NCI-H187 treated with DMSO at 0.1 percent for 48 hours (cell line): Measurements from ENCODE around the gene GPN3.
"Not testable (repeated sequence)": the region's sequence is repeated elsewhere in the genome, so short reads cannot be mapped to it uniquely, and the experiment has no call there.

Source experiments
- DNase-seq: peaks from one replicate; lab custom pipeline; 2025; lab: John Stamatoyannopoulos, UW

GPN3 gene

DNA sequence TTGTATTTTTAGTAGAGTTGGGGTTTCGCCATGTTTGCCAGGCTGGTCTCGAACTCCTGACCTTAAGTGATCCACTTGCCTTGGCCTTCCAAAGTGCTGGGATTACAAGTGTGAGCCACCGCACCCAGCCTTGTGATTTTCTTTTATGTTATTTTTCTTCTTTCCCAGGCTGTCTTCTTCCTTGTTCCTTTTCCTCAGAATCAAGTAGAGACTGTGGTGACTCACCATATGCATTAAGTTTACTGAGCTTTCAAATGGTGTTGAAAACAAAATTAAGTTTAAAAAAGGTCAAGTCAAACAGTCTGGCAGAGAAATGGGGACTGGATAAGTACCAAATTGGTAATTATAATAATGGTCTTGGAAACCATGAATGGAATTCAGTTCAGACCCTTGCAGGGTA, 23.6 kb downstream of the GPN3 start:
- no peak for DNase-seq

DNA sequence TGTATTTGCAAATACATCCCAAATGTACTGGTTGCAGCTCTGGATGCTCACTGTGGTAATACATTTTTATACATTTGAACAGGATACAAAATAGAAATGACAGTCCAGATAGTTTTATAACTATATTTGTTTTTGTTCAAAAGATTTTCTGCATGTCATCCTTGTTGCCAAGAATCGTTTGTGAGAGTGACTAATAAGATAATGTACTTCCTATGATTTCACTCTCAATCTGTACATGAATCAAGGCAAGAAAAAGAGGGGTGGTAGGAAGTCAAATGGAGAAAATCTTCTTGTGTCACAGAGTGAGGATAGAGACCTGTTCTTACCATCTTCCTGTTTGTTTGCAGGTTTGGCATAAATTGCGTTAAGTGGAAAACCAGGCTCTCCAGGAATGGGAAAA, 31.8 kb downstream of the GPN3 start:
- no peak for DNase-seq

DNA sequence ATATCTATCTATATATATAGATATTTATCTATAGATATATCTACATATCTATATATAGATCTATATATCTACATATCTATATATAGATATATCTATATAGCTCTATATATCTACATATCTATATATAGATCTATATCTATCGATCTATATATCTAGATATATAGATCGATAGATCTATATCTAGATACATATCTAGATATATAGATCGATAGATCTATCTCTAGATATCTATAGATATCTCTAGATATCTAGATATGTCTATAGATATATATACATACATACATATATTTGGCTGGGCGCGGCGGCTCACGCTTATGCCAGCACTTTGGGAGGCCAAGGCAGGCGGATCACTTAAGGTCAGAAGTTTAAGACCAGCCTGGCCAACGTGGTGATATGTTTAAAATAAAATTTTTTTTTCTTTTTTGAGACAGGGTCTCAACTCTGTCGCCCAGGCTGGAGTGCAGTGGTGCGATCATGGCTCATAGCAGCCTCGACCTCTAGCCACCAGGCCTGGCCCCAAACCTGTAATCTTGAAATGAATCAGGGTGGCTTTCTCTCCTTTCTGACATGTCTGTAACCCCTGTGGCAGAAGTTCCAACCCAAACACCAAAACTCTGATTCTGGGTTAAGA, 36.0 kb downstream of the GPN3 start:
- no peak for DNase-seq

DNA sequence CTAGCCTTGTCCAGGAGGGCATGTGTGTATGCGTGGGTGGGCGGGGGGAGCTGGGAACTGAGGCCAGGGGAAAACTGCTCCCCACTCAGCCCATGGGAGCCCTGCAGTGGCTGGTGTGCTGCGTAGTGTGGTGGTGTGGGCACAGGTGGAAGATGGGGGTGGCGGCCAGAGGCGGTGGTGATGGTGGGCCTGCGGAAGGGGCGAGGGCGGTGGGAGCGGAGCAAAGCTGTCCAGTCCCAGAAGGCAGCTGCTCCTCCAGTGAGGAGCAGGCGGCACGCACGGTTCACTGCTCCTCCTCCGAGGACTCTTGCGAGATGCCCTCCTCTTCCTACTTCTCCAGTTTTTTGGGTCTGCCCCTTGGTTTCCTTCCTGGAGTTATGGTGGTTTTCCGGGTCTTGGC, 38.4 kb downstream of the GPN3 start:
- DNase-seq: not testable (repeated sequence)

DNA sequence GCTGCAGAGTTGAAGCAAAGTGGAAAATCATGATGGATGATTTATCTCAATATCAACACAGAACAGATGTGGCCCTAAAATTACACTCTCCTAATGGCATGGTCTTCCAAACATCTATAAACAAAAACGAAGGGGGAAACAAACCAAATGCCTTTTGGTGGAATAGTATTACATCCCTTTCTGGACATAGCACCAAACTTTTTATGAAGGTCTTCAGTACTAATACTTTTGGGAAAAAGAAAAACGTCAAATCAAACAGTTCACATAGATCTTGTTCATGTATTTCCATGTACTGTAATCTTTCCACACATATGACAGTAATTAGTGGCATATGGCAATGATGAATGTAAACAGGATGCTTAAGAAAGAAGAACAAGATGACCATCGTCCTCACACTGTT, 41.7 kb downstream of the GPN3 start:
- no peak for DNase-seq

DNA sequence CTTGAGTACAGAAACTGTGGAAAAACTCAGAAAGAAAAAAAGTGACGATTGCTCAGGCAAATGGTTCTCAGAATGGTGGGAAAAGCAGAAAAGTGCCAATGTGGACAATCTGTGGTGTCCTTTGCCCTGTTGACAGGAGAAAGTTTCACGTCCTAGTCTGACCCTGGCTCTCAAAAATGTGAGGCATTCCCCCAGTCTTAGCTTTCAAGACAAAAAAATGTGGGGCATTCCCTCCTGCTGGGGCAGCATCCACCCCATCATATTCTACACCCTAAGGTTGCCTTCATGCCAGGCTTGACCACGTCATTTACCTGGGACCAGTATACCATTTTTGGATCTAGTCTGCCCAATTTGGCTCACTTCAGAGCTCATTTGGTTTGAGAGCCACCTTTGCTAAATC, 43.8 kb downstream of the GPN3 start:
- DNase-seq: no peak

DNA sequence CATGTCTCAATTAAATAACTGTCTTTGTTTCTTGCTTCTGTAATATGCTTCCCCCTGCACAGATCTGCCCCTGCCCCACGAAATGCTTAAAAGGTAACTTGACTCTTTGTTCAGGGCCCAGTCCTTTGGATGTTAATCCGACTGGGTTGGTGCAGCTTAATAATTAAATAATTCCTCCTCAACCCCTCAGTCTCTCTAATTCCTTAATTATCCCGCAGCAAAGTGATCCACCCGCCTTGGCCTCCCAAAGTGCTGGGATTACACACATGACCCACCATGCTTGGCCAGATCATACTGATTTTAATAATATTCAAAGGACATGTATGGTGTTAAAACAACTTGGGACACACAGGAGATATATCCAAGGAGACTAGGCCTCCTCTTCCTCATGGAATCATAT, 46.4 kb downstream of the GPN3 start:
- no peak for DNase-seq

DNA sequence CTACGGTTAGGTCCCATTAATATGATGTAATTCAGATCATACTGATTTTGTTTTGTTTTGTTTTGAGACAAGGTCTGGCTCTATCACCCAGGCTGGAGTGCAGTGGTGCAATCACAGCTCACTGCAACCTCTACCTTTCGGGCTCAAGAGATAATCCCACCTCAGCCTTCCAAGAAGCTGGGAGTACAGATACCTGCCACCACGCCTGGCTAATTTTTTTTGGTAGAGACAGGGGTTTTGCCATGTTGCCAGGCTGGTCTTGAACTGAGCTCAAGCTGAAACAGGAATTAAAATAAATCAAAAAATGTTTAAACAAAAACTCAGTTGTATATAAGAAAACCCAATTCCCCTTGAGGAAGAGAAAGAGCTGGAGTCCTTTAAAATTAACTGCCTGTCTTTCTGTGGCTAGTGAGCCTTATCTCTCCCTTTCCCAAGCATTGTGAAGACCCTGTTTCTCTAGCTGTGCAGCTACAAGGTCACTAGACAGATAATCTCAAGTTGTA, 46.8 kb downstream of the GPN3 start:
- DNase-seq: no peak

DNA sequence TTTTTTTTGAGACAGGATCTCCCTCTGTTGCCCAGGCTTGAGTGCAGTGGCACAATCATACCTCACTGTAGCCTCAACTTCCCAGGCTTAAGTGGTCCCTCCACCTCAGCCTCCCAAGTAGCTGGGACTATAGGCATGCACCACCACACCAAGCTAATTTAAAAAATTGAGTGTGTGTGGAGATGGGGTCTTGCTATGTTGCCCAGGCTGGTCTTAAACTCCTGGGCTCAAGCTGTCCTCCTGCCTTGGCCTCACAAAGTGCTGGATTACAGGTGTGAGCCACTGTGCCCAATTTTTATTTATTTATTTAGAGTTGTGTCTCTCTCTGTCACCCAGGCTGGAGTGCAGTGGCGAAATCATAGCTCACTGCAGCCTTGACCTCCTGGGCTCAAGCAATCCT, 47.4 kb downstream of the GPN3 start:
- DNase-seq: not testable (repeated sequence)

DNA sequence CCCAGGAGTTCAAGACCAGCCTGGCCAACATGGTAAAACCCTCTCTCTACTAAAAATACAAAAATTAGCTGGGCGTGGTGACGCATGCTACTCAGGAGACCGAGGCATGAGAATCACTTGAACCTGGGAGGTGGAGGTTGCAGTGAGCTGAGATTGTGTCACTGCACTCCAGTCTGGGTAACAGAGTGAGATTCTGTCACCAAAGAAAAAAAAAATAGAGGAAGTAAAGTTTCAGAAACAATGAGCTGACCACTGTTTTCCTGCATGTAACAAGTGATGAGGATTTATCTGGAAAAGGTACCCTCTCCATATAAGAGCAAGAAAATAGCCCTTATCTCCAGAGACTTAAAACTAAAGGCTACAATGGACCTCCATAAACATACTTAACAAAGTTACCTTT, 50.9 kb downstream of the GPN3 start:
- not testable (repeated sequence) for DNase-seq

DNA sequence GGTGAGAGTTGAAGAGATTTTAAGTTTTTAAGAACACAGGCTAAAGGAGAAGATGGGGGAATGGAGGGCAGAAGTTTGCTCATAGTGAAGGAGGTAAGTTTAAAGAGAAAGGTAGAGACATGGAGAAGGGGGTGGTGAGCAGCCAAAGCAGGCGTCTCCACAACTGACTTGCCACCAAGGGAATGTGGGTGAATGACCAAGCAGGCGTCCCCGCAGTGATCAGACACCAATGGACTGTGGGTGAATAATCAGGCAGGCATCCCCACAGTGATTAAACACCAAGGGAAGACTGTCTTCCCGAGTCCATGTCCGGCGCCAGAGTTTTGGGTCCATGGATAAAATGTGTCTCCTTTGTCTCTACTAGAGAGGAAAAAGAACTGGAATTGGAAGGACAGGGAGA, 58.0 kb downstream of the GPN3 start:
- DNase-seq: not testable (repeated sequence)

DNA sequence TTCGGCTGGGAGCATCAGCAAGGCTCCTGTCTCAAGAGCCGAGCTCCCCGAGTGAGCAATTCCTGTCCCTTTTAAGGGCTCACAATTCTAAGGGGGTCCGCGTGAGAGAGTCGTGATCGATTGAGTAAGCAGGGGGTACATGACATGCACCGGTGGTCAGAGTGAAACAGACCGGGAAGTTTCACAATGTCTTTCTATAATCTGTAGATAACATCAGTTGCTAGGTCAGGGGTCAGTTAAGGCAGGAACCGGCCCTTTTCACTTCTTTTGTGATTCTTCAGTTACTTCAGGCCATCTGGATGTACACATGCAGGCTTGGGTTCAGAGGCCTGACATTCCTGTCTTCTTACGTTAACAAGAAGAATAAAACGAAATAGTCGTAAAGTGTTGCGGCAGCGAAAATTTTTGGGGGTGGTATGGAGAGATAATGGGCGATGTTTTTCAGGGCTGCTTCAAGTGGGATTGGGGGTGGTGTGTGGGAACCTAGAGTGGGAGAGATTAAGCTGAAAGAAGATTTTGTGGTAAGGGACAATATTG, 62.9 kb downstream of the GPN3 start:
- not testable (repeated sequence) for DNase-seq

DNA sequence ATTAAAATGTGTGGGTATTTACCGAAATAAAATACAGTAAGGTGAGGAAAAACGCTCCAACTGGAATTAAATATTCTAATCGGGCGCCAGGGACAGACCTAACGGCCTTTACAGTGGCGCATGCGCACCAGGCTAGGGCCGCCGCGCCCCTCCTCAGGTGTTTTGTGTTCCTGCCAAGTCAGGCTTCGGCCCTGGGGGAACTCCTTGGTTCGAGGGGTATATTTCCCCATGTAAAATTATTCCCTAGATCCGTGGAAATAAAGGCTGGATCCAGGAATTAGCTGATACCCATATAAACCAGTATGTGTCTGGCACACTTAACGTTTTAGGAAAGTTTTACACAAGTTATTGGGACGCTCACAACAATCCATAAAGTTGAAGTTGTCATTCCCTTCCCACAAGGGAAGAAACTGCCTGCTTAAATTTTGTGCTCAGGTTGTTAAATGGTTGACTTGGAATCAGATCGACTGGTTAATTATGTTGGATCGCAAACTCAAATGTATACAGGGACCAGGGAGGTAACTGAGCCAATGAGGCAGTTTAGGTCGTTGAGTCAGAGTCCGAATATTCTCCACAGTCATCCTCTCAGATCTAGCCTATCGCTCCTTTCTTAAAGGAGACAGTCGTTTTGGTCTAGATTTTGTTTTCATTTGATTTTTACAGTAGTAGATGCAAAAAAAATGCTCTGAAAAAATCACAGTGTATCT, 63.9 kb downstream of the GPN3 start:
- DNase-seq: peak; percentile 46

DNA sequence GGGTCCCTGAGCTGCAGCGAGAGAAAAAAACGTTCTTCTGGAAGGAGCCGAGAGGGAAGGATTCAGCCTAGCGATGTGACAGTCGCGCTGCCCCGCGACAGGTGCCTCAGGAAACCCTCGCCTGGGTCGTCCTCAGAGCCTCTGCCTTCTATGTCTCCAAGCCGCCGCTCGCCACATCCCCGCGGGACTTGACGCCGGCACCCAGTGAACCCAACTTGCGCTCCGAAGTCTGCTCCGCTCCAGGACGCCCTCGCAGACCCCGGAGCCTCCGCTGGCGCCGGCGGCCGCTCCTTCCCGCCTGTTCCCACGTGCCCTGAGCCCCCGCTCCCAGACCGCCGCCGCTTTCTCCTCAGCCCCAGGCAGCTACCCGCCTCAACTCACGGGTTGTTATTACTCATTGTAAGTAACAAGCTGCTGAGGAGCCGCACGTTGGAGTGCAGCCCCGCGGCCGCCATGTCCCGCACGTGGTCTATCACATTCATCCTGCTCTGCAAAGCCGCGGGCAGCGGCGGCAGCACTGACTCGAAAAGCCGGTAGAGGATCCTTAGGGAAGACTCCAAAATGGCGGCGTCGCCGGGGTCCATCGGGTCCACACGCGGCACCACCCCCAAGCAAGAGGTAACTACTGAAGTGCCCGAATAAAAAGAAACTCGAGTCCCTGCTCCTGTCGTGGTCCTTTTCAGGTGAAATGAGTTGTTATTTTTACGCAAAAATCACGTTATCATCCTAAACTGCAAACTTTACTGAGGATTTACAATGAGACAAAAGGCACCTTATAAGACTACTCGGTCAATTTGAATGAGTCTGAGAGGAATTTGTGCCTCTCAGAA, 64.7 kb downstream of the GPN3 start, which contains the start of gene ANAPC7:
Gene ANAPC7, minus strand, starts transcription at position 563 of the 830 bp plus-strand sequence. Its CDS starts 81 bp downstream, at position 482.
- peak; percentile 80 for DNase-seq
